ENCODE measurements around the gene KLHL29. TPM values are rescaled to one million over a fixed set of nuclear protein-coding genes. Genes with fewer than 3 reads are reported as not detected.

KLHL29 gene
- total and polyA plus RNA-seq, 4 donors = 0.29 to 2.3 (median 0.68) TPM

- no peak overlapping the region for H3K9ac ChIP-seq (ENCODE audit: low read depth in 1 of 2, low read length in 2 of 2)
- no peak for DNase-seq (ENCODE audit: low spot score)
- H3K4me3 ChIP-seq (ENCODE audit: low read depth in 1 of 3, low read length in 3 of 3) = no peak overlapping the region
- no peaks in the 10 kb centered on the region for H3K36me3 ChIP-seq (ENCODE audit: control insufficient read depth in 4 of 4, insufficient read depth in 3 of 4, low read depth in 1 of 4, low read length in 3 of 4)
- 84% methylated on average over 13 of the region's 13 CpGs for WGBS
- H3K27ac ChIP-seq (ENCODE audit: low read depth in 1 of 2, low read length in 2 of 2) = no peak overlapping the region
- TF ChIP-seq JUND (IDR thresholded peaks at IDR 0.05) (no peak), YY1 (IDR thresholded peaks at IDR 0.05) (no peak), ATF3 (IDR thresholded peaks at IDR 0.05) (no peak), NR2F2 (IDR thresholded peaks at IDR 0.05) (no peak), RXRA (IDR thresholded peaks at IDR 0.05) (no peak), TAF1 (conservative IDR thresholded peaks at IDR 0.05) (no peak), FOXA1 (IDR thresholded peaks at IDR 0.05) (no peak), HNF4A (conservative IDR thresholded peaks at IDR 0.05) (no peak), ZBTB33 (IDR thresholded peaks at IDR 0.05) (no peak), REST (IDR thresholded peaks at IDR 0.05) (no peak), SP1 (IDR thresholded peaks at IDR 0.05) (no peak), FOXA2 (IDR thresholded peaks at IDR 0.05) (no peak), CTCF (IDR thresholded peaks at IDR 0.05; ENCODE audit: low read depth, low read length, missing input control) (no peak), GABPA (IDR thresholded peaks at IDR 0.05 in 1 of 2, conservative IDR thresholded peaks at IDR 0.05 in 1 of 2) (no peak), RAD21 (IDR thresholded peaks at IDR 0.05) (no peak), MAX (IDR thresholded peaks at IDR 0.05) (no peak), EGR1 (IDR thresholded peaks at IDR 0.05; ENCODE audit: low read depth in 2 of 2) (no peak), HNF4G (IDR thresholded peaks at IDR 0.05) (no peak)
- H3K9me3 ChIP-seq (ENCODE audit: control insufficient read depth in 4 of 4, low read length in 3 of 4) = no peaks in the 10 kb centered on the region
- H3K4me1 ChIP-seq (ENCODE audit: control insufficient read depth in 4 of 4, insufficient read depth in 4 of 4, low read length in 3 of 4) = no peaks in the 10 kb centered on the region
- no peaks in the 10 kb centered on the region for H3K27me3 ChIP-seq (ENCODE audit: control insufficient read depth in 4 of 4, insufficient read depth in 4 of 4, low read length in 3 of 4)
Observed at GRCh38 chr2:23585273-23586170, 200.5 kb downstream of the KLHL29 start.

Data from liver (tissue), 9 donors.